MCF 10A (cell line): ENCODE results near the gene CNTNAP2. TPM values are rescaled to one million over a fixed set of nuclear protein-coding genes. Genes with fewer than 3 reads are reported as not detected.

ENCODE experiments used
- BruUV-seq: library from RNA; stranded (reverse); fragments of 400-500 nt; replicated peaks from 2 replicates; lab custom pipeline; 2021; lab: Mats Ljungman, UMichigan
- CTCF ChIA-PET: fragments of 300-600 bp; sonication (Branson Sonifier 250); formaldehyde crosslinking; extraction: SDS; loops from one replicate; lab custom pipeline; 2021; ENCODE audit warnings: antibody characterized with exemption, inconsistent platforms; lab: Yijun Ruan, JAX
- POLR2A ChIA-PET: fragments of 300-600, 350-650 bp; sonication (Branson Sonifier 250); formaldehyde crosslinking; extraction: SDS; loops from one replicate; lab custom pipeline; 2020; ENCODE audit warnings: antibody characterized with exemption, inconsistent platforms; lab: Yijun Ruan, JAX
- DNase-seq: peaks from one replicate; pipeline ENCODE4 v3.0.0-alpha.2; 2018; ENCODE audit not compliant: unreplicated experiment
- H3K27ac Mint-ChIP-seq: one replicate; pipeline ENCODE4 v1.8.0; 2022; ENCODE audit warnings: mild to moderate bottlenecking, low read depth, mixed read lengths; ENCODE audit not compliant: unreplicated experiment
- H3K27me3 Mint-ChIP-seq: one replicate; pipeline ENCODE4 v1.8.0; 2022; ENCODE audit warnings: mixed read lengths; ENCODE audit not compliant: insufficient read depth, unreplicated experiment
- H3K36me3 Mint-ChIP-seq: one replicate; pipeline ENCODE4 v1.8.0; 2022; ENCODE audit warnings: mild to moderate bottlenecking, moderate library complexity, mixed read lengths; ENCODE audit not compliant: insufficient read depth, unreplicated experiment
- H3K4me1 Mint-ChIP-seq: one replicate; pipeline ENCODE4 v1.8.0; 2022; ENCODE audit warnings: mixed read lengths; ENCODE audit not compliant: insufficient read depth, unreplicated experiment
- H3K4me3 Mint-ChIP-seq: one replicate; pipeline ENCODE4 v1.8.0; 2022; ENCODE audit warnings: mild to moderate bottlenecking, moderate library complexity, mixed read lengths; ENCODE audit not compliant: unreplicated experiment
- H3K9me3 Mint-ChIP-seq: one replicate; pipeline ENCODE4 v1.8.0; 2022; ENCODE audit warnings: mixed read lengths; ENCODE audit not compliant: unreplicated experiment
- CTCF ChIP-seq: fragments of 200-600 bp; IDR thresholded peaks from one replicate; pipeline ENCODE4 v1.8.0; 2022; ENCODE audit warnings: antibody characterized with exemption, mild to moderate bottlenecking; ENCODE audit not compliant: unreplicated experiment
- intact Hi-C: fragments of 100-400 bp; cut with micrococcal nuclease; formaldehyde crosslinking; loops from 2 replicates; pipeline ENCODE4 v1.14.1; 2022
- total RNA-seq: library from RNA; stranded (reverse); gene quantifications from 2 replicates; pipeline ENCODE4 v1.2.3, GENCODE V29; 2022

Gene CNTNAP2
- total RNA-seq, 1 experiment from 2014 or later: 1.1 TPM

DNA sequence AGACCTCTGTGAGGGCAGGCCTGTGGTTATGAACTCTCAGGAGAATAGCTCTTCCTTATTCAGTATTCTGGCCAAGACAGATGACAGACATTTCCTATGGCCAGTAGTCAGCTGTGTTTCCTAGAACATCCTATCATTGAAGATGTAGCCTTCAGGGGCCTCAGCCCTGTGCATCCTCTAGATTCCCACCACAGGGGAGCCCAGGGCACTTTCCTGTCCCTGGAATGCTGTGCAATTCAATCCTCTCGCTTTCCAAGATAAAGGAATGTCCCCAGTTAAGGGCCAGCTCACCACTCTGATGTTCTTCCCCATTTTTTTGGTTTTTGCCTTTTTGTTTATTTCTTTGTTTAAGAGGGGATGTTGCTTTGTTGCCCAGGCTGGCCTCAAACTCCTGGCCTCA, 1895.2 kb downstream of the CNTNAP2 start:
- intact Hi-C loops: no loop called here
- DNase-seq: no peak
- H3K9me3 Mint-ChIP-seq: no peaks in the 10 kb centered on the region
- H3K36me3 Mint-ChIP-seq: no peaks in the 10 kb centered on the region
- CTCF ChIA-PET: no interaction called here
- TF ChIP-seq CTCF: no peak
- H3K27ac Mint-ChIP-seq: no peak overlapping the region
- H3K27me3 Mint-ChIP-seq: peaks cover 93% of the 10 kb centered on the region
- POLR2A ChIA-PET: interaction anchor here (0.6 kb wide), 1 partner anchor 582 kb away, joined by 3 read pairs; no protein-coding TSS in a partner anchor
- H3K4me3 Mint-ChIP-seq: no peak overlapping the region
- no peaks in the 10 kb centered on the region for H3K4me1 Mint-ChIP-seq
- no TSS peak for BruUV-seq

DNA sequence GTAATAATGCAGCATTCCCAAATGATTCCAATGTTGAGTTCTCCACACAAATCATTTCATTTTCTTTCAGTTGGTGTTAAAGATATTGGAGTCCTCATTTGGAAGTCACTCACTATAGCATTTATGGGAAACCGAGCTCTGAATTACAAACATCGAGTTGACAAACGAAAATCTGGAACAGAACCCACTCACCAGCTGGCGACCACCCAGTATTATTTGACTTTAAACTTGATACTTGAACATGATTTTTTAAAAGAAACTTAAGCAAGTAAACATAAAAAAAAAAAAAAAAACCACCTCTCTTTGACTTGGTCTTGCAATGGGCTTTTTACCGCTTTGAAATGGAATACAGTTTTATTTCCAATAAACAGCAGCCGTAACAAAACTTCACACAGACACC, 1897.4 kb downstream of the CNTNAP2 start:
- ChIA-PET POLR2A (interaction anchor here (0.7 kb wide), 1 partner anchor 450 kb away, joined by 3 read pairs; no protein-coding TSS in a partner anchor), CTCF (no interaction called here)
- no TSS peak for BruUV-seq
- TF ChIP-seq CTCF: no peak
- Mint-ChIP-seq H3K27me3 (peaks cover 93% of the 10 kb centered on the region), H3K4me3 (no peak overlapping the region), H3K36me3 (no peaks in the 10 kb centered on the region), H3K9me3 (no peaks in the 10 kb centered on the region), H3K4me1 (no peaks in the 10 kb centered on the region), H3K27ac (no peak overlapping the region)
- intact Hi-C loops: no loop called here
- no peak for DNase-seq

DNA sequence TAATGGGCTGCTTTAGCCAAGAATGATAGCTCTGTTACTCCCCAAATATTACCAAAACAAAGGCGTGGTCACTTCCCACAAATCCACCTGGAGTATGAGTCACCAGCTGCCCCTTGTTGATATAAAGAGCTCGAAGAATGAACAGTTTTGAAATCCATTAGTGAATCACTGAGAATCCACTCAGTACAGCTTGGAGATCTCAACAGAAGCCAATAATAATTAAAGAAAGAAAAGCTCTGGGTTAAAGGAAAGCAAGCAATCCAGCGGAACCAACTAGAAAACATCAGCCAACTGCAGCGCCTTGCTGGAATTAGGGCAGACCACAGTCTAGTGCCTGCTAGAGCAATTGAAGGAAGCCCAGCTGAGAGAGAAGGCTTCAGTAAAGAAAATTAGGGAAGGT, 1897.9 kb downstream of the CNTNAP2 start:
- Mint-ChIP-seq H3K27me3 (peaks cover 97% of the 10 kb centered on the region), H3K36me3 (no peaks in the 10 kb centered on the region), H3K27ac (no peak overlapping the region), H3K9me3 (no peaks in the 10 kb centered on the region), H3K4me3 (no peak overlapping the region), H3K4me1 (no peaks in the 10 kb centered on the region)
- peak; percentile 36 for DNase-seq
- intact Hi-C loops: no loop called here
- ChIA-PET POLR2A (no interaction called here), CTCF (no interaction called here)
- BruUV-seq: no TSS peak
- no peak for TF ChIP-seq CTCF

GRCh38 chr7:148017126-148017525, 1900.5 kb downstream of the CNTNAP2 start:
- POLR2A ChIA-PET: no interaction called here
- no TSS peak for BruUV-seq
- TF ChIP-seq CTCF: no peak
- intact Hi-C loops: no loop called here
- DNase-seq: no peak
- H3K4me3 Mint-ChIP-seq: no peak overlapping the region
- CTCF ChIA-PET: no interaction called here
- no peaks in the 10 kb centered on the region for H3K9me3 Mint-ChIP-seq
- no peaks in the 10 kb centered on the region for H3K36me3 Mint-ChIP-seq
- H3K27ac Mint-ChIP-seq: no peak overlapping the region
- H3K4me1 Mint-ChIP-seq: no peaks in the 10 kb centered on the region
- peaks cover 98% of the 10 kb centered on the region for H3K27me3 Mint-ChIP-seq
